A673 (cell line): Measurements from ENCODE around the gene HMG20B. TPM values are rescaled to one million over a fixed set of nuclear protein-coding genes. Genes with fewer than 3 reads are reported as not detected.

Experiments used
- BruUV-seq: library from RNA; stranded (reverse); fragments of 400-500 nt; replicated peaks from 2 replicates; lab custom pipeline; 2021; lab: Mats Ljungman, UMichigan
- CTCF ChIA-PET: fragments of 300-600 bp; sonication (Branson Sonifier 250); formaldehyde crosslinking; loops from one replicate; lab custom pipeline; 2022; ENCODE audit warnings: antibody characterized with exemption; lab: Charles Lee
- POLR2A ChIA-PET: fragments of 300-600 bp; sonication (Branson Sonifier 250); formaldehyde crosslinking; loops from one replicate; lab custom pipeline; 2022; ENCODE audit warnings: antibody characterized with exemption; ENCODE audit not compliant: low non-redundant PET; lab: Charles Lee
- DNase-seq: peaks from one replicate; pipeline ENCODE4 v3.0.0-alpha.2; 2015; ENCODE audit warnings: low spot score
- H3K27ac ChIP-seq: fragments of 200-600 bp; sonication (generic); 2 replicates; pipeline ENCODE4 v1.5.1; 2016; ENCODE audit warnings: mixed run types, low read depth, mild to moderate bottlenecking, mixed read lengths, antibody characterized with exemption, low read length; ENCODE audit not compliant: poor library complexity, severe bottlenecking
- H3K27me3 ChIP-seq: fragments of 200-600 bp; sonication (generic); replicated peaks from 2 replicates; pipeline ENCODE4 v1.6.1; 2017; ENCODE audit warnings: mixed run types, low read depth, mild to moderate bottlenecking, mixed read lengths, antibody characterized with exemption, low read length; ENCODE audit not compliant: insufficient read depth, poor library complexity
- H3K36me3 ChIP-seq: fragments of 200-600 bp; sonication (generic); 2 replicates; pipeline ENCODE4 v1.6.1; 2016; ENCODE audit warnings: mixed run types, mild to moderate bottlenecking, mixed read lengths, antibody characterized with exemption, low read length; ENCODE audit not compliant: insufficient read depth, poor library complexity, severe bottlenecking
- H3K4me1 ChIP-seq: fragments of 200-600 bp; sonication (generic); 2 replicates; pipeline ENCODE4 v1.6.1; 2017; ENCODE audit warnings: mixed run types, mild to moderate bottlenecking, mixed read lengths, antibody characterized with exemption, low read length; ENCODE audit not compliant: insufficient read depth, poor library complexity, severe bottlenecking
- H3K4me3 ChIP-seq: fragments of 200-600 bp; sonication (generic); 2 replicates; pipeline ENCODE4 v1.5.1; 2016; ENCODE audit warnings: low read depth, mixed run types, mild to moderate bottlenecking, mixed read lengths, low read length; ENCODE audit not compliant: poor library complexity, severe bottlenecking
- H3K9me3 ChIP-seq: fragments of 200-600 bp; sonication (generic); 2 replicates; pipeline ENCODE4 v1.6.1; 2016; ENCODE audit warnings: mixed run types, low read depth, mild to moderate bottlenecking, mixed read lengths, antibody characterized with exemption, low read length; ENCODE audit not compliant: poor library complexity, severe bottlenecking
- CTCF ChIP-seq: fragments of 300-800, 200-600 bp; sonication (generic); conservative IDR thresholded peaks from 2 replicates; pipeline ENCODE4 v1.5.1; 2017; ENCODE audit warnings: low read depth, mild to moderate bottlenecking, antibody characterized with exemption, low read length, moderate library complexity, mixed read lengths
- EZH2 ChIP-seq: fragments of 200-600 bp; sonication (generic); IDR thresholded peaks from 2 replicates; pipeline ENCODE4 v1.6.1; 2017; ENCODE audit warnings: borderline replicate concordance, low read depth, mild to moderate bottlenecking, mixed read lengths, antibody characterized with exemption, low read length; ENCODE audit not compliant: poor library complexity, severe bottlenecking
- intact Hi-C: fragments of 100-400 bp; cut with micrococcal nuclease; formaldehyde crosslinking; loops from one replicate; pipeline ENCODE4 v1.10.0; 2022; ENCODE audit not compliant: unreplicated experiment
- total RNA-seq: library from RNA; stranded (reverse); gene quantifications from 2 replicates; pipeline ENCODE4 v1.2.3, GENCODE V29; 2021

The HMG20B gene
- total RNA-seq, 1 experiment from 2014 or later: 53.9 TPM

- no peak for DNase-seq
- intact Hi-C loops: no loop called here
- TF ChIP-seq EZH2 (no peak), CTCF (no peak)
- H3K4me1 ChIP-seq: peaks cover 2% of the 10 kb centered on the region
- no TSS peak for BruUV-seq
- H3K9me3 ChIP-seq: no peaks in the 10 kb centered on the region
- ChIA-PET POLR2A (no interaction called here), CTCF (no interaction called here)
- H3K36me3 ChIP-seq: peaks cover 6% of the 10 kb centered on the region
- no peak overlapping the region for H3K27ac ChIP-seq
- H3K4me3 ChIP-seq: no peak overlapping the region
- no peaks in the 10 kb centered on the region for H3K27me3 ChIP-seq
These were observed 39.6 kb downstream of the HMG20B start for GRCh38 chr19:3612330-3612729.

- Histone ChIP-seq H3K4me3 (no peak overlapping the region), H3K27me3 (no peaks in the 10 kb centered on the region), H3K9me3 (no peaks in the 10 kb centered on the region), H3K27ac (no peak overlapping the region), H3K36me3 (peaks cover 6% of the 10 kb centered on the region), H3K4me1 (no peaks in the 10 kb centered on the region)
- DNase-seq: no peak
- intact Hi-C loops: no loop called here
- CTCF ChIA-PET: no interaction called here
- TF ChIP-seq EZH2 (no peak), CTCF (no peak)
- POLR2A ChIA-PET: no interaction called here
- no TSS peak for BruUV-seq
These were observed 40.4 kb downstream of the HMG20B start for GRCh38 chr19:3612901-3613741.

GRCh38 chr19:3613818-3614661 lies 41.3 kb downstream of the HMG20B start:
- H3K4me3 ChIP-seq: no peak overlapping the region
- H3K4me1 ChIP-seq: no peaks in the 10 kb centered on the region
- H3K9me3 ChIP-seq: no peaks in the 10 kb centered on the region
- CTCF ChIA-PET: no interaction called here
- TF ChIP-seq CTCF: no peak
- no peak for TF ChIP-seq EZH2
- BruUV-seq: no TSS peak
- H3K36me3 ChIP-seq: peaks cover 8% of the 10 kb centered on the region
- H3K27ac ChIP-seq: no peak overlapping the region
- intact Hi-C loops: no loop called here
- no peaks in the 10 kb centered on the region for H3K27me3 ChIP-seq
- DNase-seq: no peak
- POLR2A ChIA-PET: no interaction called here
